Measurements from ENCODE around the gene ELP5.

ELP5 gene

DNA sequence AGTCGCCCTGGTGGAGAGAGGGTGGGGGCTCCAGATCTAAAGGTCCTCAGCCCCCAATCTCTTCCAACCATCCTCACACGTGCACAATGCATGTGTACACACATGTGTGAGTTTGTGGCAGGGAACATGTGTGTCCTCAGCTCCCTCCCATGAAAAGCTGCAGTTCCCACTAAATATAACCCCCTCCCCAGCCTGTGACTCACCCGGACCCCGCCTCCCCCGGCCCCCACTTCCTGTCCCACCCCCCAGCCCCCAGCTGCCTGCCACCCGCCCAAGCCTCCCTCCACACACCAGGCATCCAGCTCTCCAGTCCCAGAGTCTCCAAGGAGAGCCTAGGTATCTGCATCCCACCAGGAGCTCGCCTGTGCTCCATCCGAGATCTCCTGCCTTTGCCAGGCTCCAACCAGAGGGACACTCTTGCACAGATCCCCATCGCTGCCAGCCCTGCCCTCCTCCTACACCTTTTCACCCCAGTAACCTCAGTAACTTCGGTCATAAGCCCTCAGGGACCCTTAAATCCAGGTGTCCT is 36.3 kb upstream of the ELP5 start:
- H3K79me1 ChIP-seq (ENCODE audit: low read length): peaks cover 24% of the 10 kb centered on the region
- no peak overlapping the region for H3K23ac ChIP-seq (ENCODE audit: low read length)
- peak overlapping the region; percentile 75 for H3K4me2 ChIP-seq (ENCODE audit: low read length)
- peaks cover 33 to 49% of the 10 kb centered on the region in 2 experiments for H3K4me1 ChIP-seq (ENCODE audit: control insufficient read depth in 1 of 2, insufficient read depth in 2 of 2, low read length in 2 of 2)
- peaks cover 9% of the 10 kb centered on the region for H3K79me2 ChIP-seq (ENCODE audit: control insufficient read depth, insufficient read depth, low read length, poor library complexity)
- no CpG with 5 or more reads among the region's 10 CpGs for WGBS (ENCODE audit: extremely low coverage, insufficient coverage, insufficient read length)
- H3K4ac ChIP-seq (ENCODE audit: low read depth, low read length): no peak overlapping the region
- no peaks in the 10 kb centered on the region for H3K27me3 ChIP-seq (ENCODE audit: insufficient read depth, low read length)
- peak overlapping the region; percentile 12 for H2BK120ac ChIP-seq (ENCODE audit: insufficient read depth, low read length, poor library complexity)
- H3K4me3 ChIP-seq (ENCODE audit: low read depth, low read length): no peak overlapping the region
- no peak overlapping the region for H2BK12ac ChIP-seq (ENCODE audit: low read length)
- H4K12ac ChIP-seq (ENCODE audit: low read depth, low read length): no peak overlapping the region
- H3K36me3 ChIP-seq (ENCODE audit: control insufficient read depth in 1 of 2, insufficient read depth in 2 of 2, low read length in 2 of 2): peaks cover 0 to 2% of the 10 kb centered on the region in 2 experiments
- peak overlapping the region; percentile 6 for H3K14ac ChIP-seq (ENCODE audit: low read length)
- H3K9me3 ChIP-seq (ENCODE audit: insufficient read depth, low read depth, low read length): no peaks in the 10 kb centered on the region
- no peak overlapping the region for H3K9ac ChIP-seq (ENCODE audit: low read length)
- peak overlapping the region; percentile 66 for H3K27ac ChIP-seq (ENCODE audit: low read depth, low read length)
- no peak overlapping the region for H2BK5ac ChIP-seq (ENCODE audit: low read depth, low read length, poor library complexity)
- H2AFZ ChIP-seq (ENCODE audit: insufficient read depth, low read length, poor library complexity): no peak overlapping the region
- DNase-seq: no peak
- H3K18ac ChIP-seq (ENCODE audit: low read length): no peak overlapping the region
- no peak overlapping the region for H4K8ac ChIP-seq (ENCODE audit: low read depth, low read length)
- H2AK5ac ChIP-seq (ENCODE audit: low read length): no peak overlapping the region
- no peak overlapping the region for H4K91ac ChIP-seq (ENCODE audit: low read depth, low read length)

DNA sequence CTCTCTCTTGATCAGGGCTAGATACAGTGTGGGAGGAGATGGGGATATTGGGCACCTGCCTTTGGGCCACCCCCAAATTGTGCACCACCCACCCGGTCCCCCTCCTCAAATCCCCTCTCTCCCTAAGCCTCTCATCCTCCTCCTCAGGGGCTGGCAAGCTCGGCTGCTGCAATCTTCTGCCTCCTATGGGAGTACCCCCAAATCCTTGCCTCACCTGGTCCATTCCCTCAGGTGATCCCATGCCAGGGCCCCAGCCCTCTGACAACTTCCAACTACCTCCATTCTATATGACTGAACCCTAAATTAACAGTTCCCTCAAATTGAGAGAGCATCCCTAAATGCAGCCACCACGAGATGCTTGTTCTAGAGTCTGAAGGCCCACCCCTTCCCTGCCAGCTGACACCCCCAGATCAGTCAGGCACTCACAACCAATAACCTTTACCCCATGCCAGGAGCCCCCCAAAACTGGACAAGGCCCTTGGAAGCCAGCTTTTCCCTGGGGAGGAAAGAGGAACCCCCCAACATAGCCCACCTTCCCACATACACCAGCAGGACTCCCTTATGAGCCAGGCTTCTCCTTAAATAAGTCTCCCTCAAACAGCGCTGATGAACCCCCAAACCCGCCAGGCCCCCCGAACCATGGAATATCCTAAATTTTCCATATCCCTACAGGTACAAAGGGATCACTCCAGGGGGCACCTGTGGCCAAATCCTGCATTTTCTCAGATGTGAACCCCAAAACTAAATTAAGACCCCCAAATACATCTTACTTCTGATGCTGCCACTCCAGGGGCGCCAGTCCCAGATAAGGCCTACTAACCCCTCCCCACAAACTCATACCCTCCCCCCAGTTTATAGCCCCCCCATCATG is 35.5 kb upstream of the ELP5 start:
- peaks cover 41 to 54% of the 10 kb centered on the region in 2 experiments for H3K4me1 ChIP-seq (ENCODE audit: control insufficient read depth in 1 of 2, insufficient read depth in 2 of 2, low read length in 2 of 2)
- H3K79me2 ChIP-seq (ENCODE audit: control insufficient read depth, insufficient read depth, low read length, poor library complexity): peaks cover 10% of the 10 kb centered on the region
- peak overlapping the region; percentile 14 for H2BK12ac ChIP-seq (ENCODE audit: low read length)
- H4K8ac ChIP-seq (ENCODE audit: low read depth, low read length): peak overlapping the region; percentile 6
- no peak overlapping the region for H2BK5ac ChIP-seq (ENCODE audit: low read depth, low read length, poor library complexity)
- H3K23ac ChIP-seq (ENCODE audit: low read length): no peak overlapping the region
- H3K18ac ChIP-seq (ENCODE audit: low read length): peak overlapping the region; percentile 30
- no peak overlapping the region for H2BK120ac ChIP-seq (ENCODE audit: insufficient read depth, low read length, poor library complexity)
- H3K79me1 ChIP-seq (ENCODE audit: low read length): peaks cover 26% of the 10 kb centered on the region
- H3K4me3 ChIP-seq (ENCODE audit: low read depth, low read length): peak overlapping the region; percentile 16
- peak overlapping the region; percentile 4 for H3K14ac ChIP-seq (ENCODE audit: low read length)
- DNase-seq: no peak
- H4K12ac ChIP-seq (ENCODE audit: low read depth, low read length): no peak overlapping the region
- no CpG with 5 or more reads among the region's 7 CpGs for WGBS (ENCODE audit: extremely low coverage, insufficient coverage, insufficient read length)
- H3K27ac ChIP-seq (ENCODE audit: low read depth, low read length): peak overlapping the region; percentile 23
- H2AK5ac ChIP-seq (ENCODE audit: low read length): peak overlapping the region; percentile 44
- no peak overlapping the region for H2AFZ ChIP-seq (ENCODE audit: insufficient read depth, low read length, poor library complexity)
- peak overlapping the region; percentile 60 for H3K4me2 ChIP-seq (ENCODE audit: low read length)
- no peaks in the 10 kb centered on the region for H3K27me3 ChIP-seq (ENCODE audit: insufficient read depth, low read length)
- H3K36me3 ChIP-seq (ENCODE audit: control insufficient read depth in 1 of 2, insufficient read depth in 2 of 2, low read length in 2 of 2): peaks cover 6 to 9% of the 10 kb centered on the region in 2 experiments
- H3K4ac ChIP-seq (ENCODE audit: low read depth, low read length): no peak overlapping the region
- H3K9ac ChIP-seq (ENCODE audit: low read length): no peak overlapping the region
- H4K91ac ChIP-seq (ENCODE audit: low read depth, low read length): peak overlapping the region; percentile 45
- H3K9me3 ChIP-seq (ENCODE audit: insufficient read depth, low read depth, low read length): no peaks in the 10 kb centered on the region

DNA sequence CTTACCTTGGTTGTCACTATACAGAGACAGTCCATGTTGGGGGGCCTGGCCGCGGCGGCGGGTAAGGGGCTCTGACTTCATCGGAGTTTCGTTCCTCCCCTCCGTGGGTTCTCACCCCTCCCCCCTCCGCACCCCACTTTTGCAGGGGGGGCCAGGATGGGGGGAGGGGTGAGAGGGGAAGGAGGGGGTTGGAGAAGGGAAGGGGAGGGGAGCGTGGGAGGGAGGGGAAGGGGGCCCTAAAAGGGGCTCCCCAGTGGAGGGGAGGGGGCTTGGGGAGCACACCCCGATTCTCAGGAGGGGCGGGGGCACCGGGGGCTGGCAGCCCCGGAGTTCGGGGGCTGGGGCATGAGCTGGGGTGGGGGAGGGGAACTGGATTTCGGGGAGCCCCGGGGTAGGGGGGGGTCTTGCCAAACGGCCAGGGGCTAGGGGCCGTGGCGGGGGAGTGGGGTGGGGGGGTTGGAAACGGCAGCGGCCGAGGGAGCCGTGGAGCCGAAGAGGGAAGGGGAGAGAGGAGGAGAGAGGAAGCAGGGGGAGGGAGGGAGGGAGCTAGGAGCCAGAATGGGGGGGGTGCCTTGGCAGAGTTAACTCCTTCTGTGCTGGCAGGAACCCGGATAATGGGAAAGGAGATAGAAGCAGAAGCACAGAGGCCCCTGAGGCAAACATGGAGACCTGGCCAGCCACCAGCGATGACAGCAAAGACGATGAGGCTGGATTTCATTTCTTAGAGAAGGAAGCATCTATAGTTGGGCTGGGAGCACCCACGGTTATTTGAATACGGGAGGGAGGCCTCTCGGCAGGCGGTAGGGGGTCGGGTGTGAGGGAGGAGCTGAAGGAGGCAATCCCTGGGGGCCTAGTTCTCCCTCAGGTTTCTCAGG is 34.7 kb upstream of the ELP5 start:
- WGBS (ENCODE audit: extremely low coverage, insufficient coverage, insufficient read length): no CpG with 5 or more reads among the region's 32 CpGs

DNA sequence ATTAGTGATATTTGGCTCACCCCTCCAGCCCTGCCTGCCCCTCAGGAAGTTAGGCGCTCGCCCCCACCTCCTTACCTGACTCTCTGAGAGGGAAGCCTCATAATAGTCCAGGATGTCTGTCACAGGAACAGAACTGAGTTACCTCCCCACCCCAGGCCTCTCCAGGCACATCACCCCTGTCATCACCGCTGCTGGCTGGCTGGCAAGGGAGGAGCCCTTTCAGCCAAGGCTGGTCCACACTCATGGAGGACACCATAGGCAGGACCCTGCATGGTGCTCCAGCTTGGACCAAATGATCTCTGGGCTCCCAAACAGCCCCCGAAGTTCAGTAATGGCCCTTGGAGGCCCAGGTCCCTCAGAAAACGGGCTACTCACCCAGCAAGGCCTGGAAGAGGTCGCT is 33.8 kb upstream of the ELP5 start:
- H3K4ac ChIP-seq (ENCODE audit: low read depth, low read length): peak overlapping the region; percentile 28
- peak overlapping the region; percentile 68 for H4K8ac ChIP-seq (ENCODE audit: low read depth, low read length)
- H2BK12ac ChIP-seq (ENCODE audit: low read length): peak overlapping the region; percentile 80
- no peaks in the 10 kb centered on the region for H3K27me3 ChIP-seq (ENCODE audit: insufficient read depth, low read length)
- peaks cover 26% of the 10 kb centered on the region for H3K79me1 ChIP-seq (ENCODE audit: low read length)
- H3K4me1 ChIP-seq (ENCODE audit: control insufficient read depth in 1 of 2, insufficient read depth in 2 of 2, low read length in 2 of 2): peaks cover 47 to 63% of the 10 kb centered on the region in 2 experiments
- H3K18ac ChIP-seq (ENCODE audit: low read length): no peak overlapping the region
- H2AFZ ChIP-seq (ENCODE audit: insufficient read depth, low read length, poor library complexity): no peak overlapping the region
- H3K9me3 ChIP-seq (ENCODE audit: insufficient read depth, low read depth, low read length): no peaks in the 10 kb centered on the region
- no peak for DNase-seq
- peaks cover 10% of the 10 kb centered on the region for H3K79me2 ChIP-seq (ENCODE audit: control insufficient read depth, insufficient read depth, low read length, poor library complexity)
- peaks cover 23 to 26% of the 10 kb centered on the region in 2 experiments for H3K36me3 ChIP-seq (ENCODE audit: control insufficient read depth in 1 of 2, insufficient read depth in 2 of 2, low read length in 2 of 2)
- peak overlapping the region; percentile 18 for H2BK120ac ChIP-seq (ENCODE audit: insufficient read depth, low read length, poor library complexity)
- no CpG with 5 or more reads among the region's 6 CpGs for WGBS (ENCODE audit: extremely low coverage, insufficient coverage, insufficient read length)
- peak overlapping the region; percentile 86 for H2AK5ac ChIP-seq (ENCODE audit: low read length)
- H3K23ac ChIP-seq (ENCODE audit: low read length): no peak overlapping the region
- H3K27ac ChIP-seq (ENCODE audit: low read depth, low read length): no peak overlapping the region
- H3K4me3 ChIP-seq (ENCODE audit: low read depth, low read length): no peak overlapping the region
- H3K14ac ChIP-seq (ENCODE audit: low read length): peak overlapping the region; percentile 54
- H4K91ac ChIP-seq (ENCODE audit: low read depth, low read length): peak overlapping the region; percentile 73
- H2BK5ac ChIP-seq (ENCODE audit: low read depth, low read length, poor library complexity): no peak overlapping the region
- no peak overlapping the region for H3K9ac ChIP-seq (ENCODE audit: low read length)
- no peak overlapping the region for H3K4me2 ChIP-seq (ENCODE audit: low read length)
- H4K12ac ChIP-seq (ENCODE audit: low read depth, low read length): peak overlapping the region; percentile 58

More for the DNA sequence above, 34.7 kb upstream of the ELP5 start:
- H3K9me3 ChIP-seq (ENCODE audit: insufficient read depth, low read depth, low read length): no peaks in the 10 kb centered on the region
- peak overlapping the region; percentile 60 for H3K4me2 ChIP-seq (ENCODE audit: low read length)
- H3K79me2 ChIP-seq (ENCODE audit: control insufficient read depth, insufficient read depth, low read length, poor library complexity): peaks cover 10% of the 10 kb centered on the region
- peaks cover 44 to 55% of the 10 kb centered on the region in 2 experiments for H3K4me1 ChIP-seq (ENCODE audit: control insufficient read depth in 1 of 2, insufficient read depth in 2 of 2, low read length in 2 of 2)
- H3K4ac ChIP-seq (ENCODE audit: low read depth, low read length): peak overlapping the region; percentile 28
- no peak overlapping the region for H4K12ac ChIP-seq (ENCODE audit: low read depth, low read length)
- peaks cover 26% of the 10 kb centered on the region for H3K79me1 ChIP-seq (ENCODE audit: low read length)
- peak overlapping the region; percentile 16 for H2BK120ac ChIP-seq (ENCODE audit: insufficient read depth, low read length, poor library complexity)
- H2AK5ac ChIP-seq (ENCODE audit: low read length): peak overlapping the region; percentile 86
- peak overlapping the region; percentile 16 for H3K4me3 ChIP-seq (ENCODE audit: low read depth, low read length)
- H3K14ac ChIP-seq (ENCODE audit: low read length): no peak overlapping the region
- peak overlapping the region; percentile 5 for H3K18ac ChIP-seq (ENCODE audit: low read length)
- no peak overlapping the region for H3K27ac ChIP-seq (ENCODE audit: low read depth, low read length)
- H3K23ac ChIP-seq (ENCODE audit: low read length): no peak overlapping the region
- no peak for DNase-seq
- no peak overlapping the region for H3K9ac ChIP-seq (ENCODE audit: low read length)
- peak overlapping the region; percentile 68 for H4K8ac ChIP-seq (ENCODE audit: low read depth, low read length)
- H3K27me3 ChIP-seq (ENCODE audit: insufficient read depth, low read length): no peaks in the 10 kb centered on the region
- no peak overlapping the region for H2AFZ ChIP-seq (ENCODE audit: insufficient read depth, low read length, poor library complexity)
- H4K91ac ChIP-seq (ENCODE audit: low read depth, low read length): peak overlapping the region; percentile 73
- H3K36me3 ChIP-seq (ENCODE audit: control insufficient read depth in 1 of 2, insufficient read depth in 2 of 2, low read length in 2 of 2): peaks cover 15 to 18% of the 10 kb centered on the region in 2 experiments
- H2BK12ac ChIP-seq (ENCODE audit: low read length): peak overlapping the region; percentile 80
- H2BK5ac ChIP-seq (ENCODE audit: low read depth, low read length, poor library complexity): peak overlapping the region; percentile 11

All from trophoblast cell (in vitro differentiated cells and primary cell).